Activated CD8-positive, alpha-beta memory T cell treated with anti-CD3 and anti-CD28 coated beads, Interleukin-2, amount 50 U/mL, for 24 hours (primary cell): Measurements from ENCODE around the gene SNX8.
"Not testable (repeated sequence)": the region's sequence is repeated elsewhere in the genome, so short reads cannot be mapped to it uniquely, and the experiment has no call there.

Experiments
- DNase-seq: peaks from one replicate; pipeline ENCODE4 v3.0.0-alpha.2; 2020; ENCODE audit errors: extremely low read depth

SNX8 gene

GRCh38 chr7:2314209-2314955 lies at the start of gene SNX8:
Gene SNX8, minus strand, starts transcription at chr7:2314441. Its CDS starts 20 bp downstream, at chr7:2314421.
- DNase-seq, result peak; percentile 88

GRCh38 chr7:2362385-2363088 lies 48.3 kb upstream of the SNX8 start:
- DNase-seq, result no peak

- DNase-seq, result no peak
Observed at GRCh38 chr7:2360796-2361195, 46.6 kb upstream of the SNX8 start.

- DNase-seq, result no peak
Observed at GRCh38 chr7:2359610-2360009, 45.4 kb upstream of the SNX8 start.

GRCh38 chr7:2358968-2359527 lies 44.8 kb upstream of the SNX8 start:
- no peak for DNase-seq

- no peak for DNase-seq
Observed at GRCh38 chr7:2357571-2357970, 43.3 kb upstream of the SNX8 start.

- DNase-seq, result no peak
Observed at GRCh38 chr7:2357165-2357564, 42.9 kb upstream of the SNX8 start.

GRCh38 chr7:2355705-2356008 lies 41.4 kb upstream of the SNX8 start:
- DNase-seq, result no peak

- DNase-seq, result no peak
Observed at GRCh38 chr7:2354939-2355704, 40.9 kb upstream of the SNX8 start.

- peak; percentile 68 for DNase-seq
Observed at GRCh38 chr7:2354186-2354938, 40.1 kb upstream of the SNX8 start, which contains the start of gene EIF3B. Gene EIF3B, plus strand, starts transcription at chr7:2354827. Its CDS starts 95 bp downstream, at chr7:2354922.

- peak; percentile 72 for DNase-seq
Observed at GRCh38 chr7:2353936-2354185, 39.6 kb upstream of the SNX8 start.

- DNase-seq, result no peak
Observed at GRCh38 chr7:2353113-2353935, 39.1 kb upstream of the SNX8 start.

- no peak for DNase-seq
Observed at GRCh38 chr7:2350861-2351260, 36.6 kb upstream of the SNX8 start.

- no peak for DNase-seq
Observed at GRCh38 chr7:2350055-2350454, 35.8 kb upstream of the SNX8 start.

GRCh38 chr7:2347351-2348063 lies 33.3 kb upstream of the SNX8 start:
- not testable (repeated sequence) for DNase-seq

GRCh38 chr7:2336626-2337299 lies 22.5 kb upstream of the SNX8 start:
- DNase-seq, result no peak

- not testable (repeated sequence) for DNase-seq
Observed at GRCh38 chr7:2332606-2333231, 18.5 kb upstream of the SNX8 start.

- DNase-seq, result no peak
Observed at GRCh38 chr7:2331707-2332106, 17.5 kb upstream of the SNX8 start.

- DNase-seq, result no peak
Observed at GRCh38 chr7:2330493-2330892, 16.3 kb upstream of the SNX8 start.
